Astrocyte (in vitro differentiated cells and primary cell): ENCODE results near the gene AHSP. TPM values are rescaled to one million over a fixed set of nuclear protein-coding genes. Genes with fewer than 3 reads are reported as not detected.
"Not testable (repeated sequence)": the region's sequence is repeated elsewhere in the genome, so short reads cannot be mapped to it uniquely, and the experiment has no call there.

Experiments used
- DNase-seq: peaks from one replicate; pipeline ENCODE4 v3.0.0-alpha.2; 2010; ENCODE audit warnings: low read depth
- FAIRE-seq: peaks from 2 replicates; lab custom pipeline; 2011; peaks lifted over from hg19 to GRCh38; lab: Jason Lieb, UNC
- H2AFZ ChIP-seq: 2 replicates; pipeline ENCODE4 v1.6.0; 2012; ENCODE audit warnings: low read depth, low read length, inconsistent platforms
- H3K27ac ChIP-seq: 2 replicates; pipeline ENCODE4 v1.5.1; 2011; ENCODE audit warnings: low read depth, low read length, inconsistent platforms
- H3K27me3 ChIP-seq: 2 replicates; pipeline ENCODE4 v1.6.0; 2011; ENCODE audit warnings: low read length, inconsistent platforms; ENCODE audit not compliant: insufficient read depth
- H3K36me3 ChIP-seq: 2 replicates; pipeline ENCODE4 v1.5.1; 2011; ENCODE audit warnings: low read length, inconsistent platforms; ENCODE audit not compliant: insufficient read depth
- H3K4me1 ChIP-seq: 2 replicates; pipeline ENCODE4 v1.5.1; 2011; ENCODE audit warnings: low read length, inconsistent platforms; ENCODE audit not compliant: insufficient read depth
- H3K4me2 ChIP-seq: 2 replicates; pipeline ENCODE4 v1.6.0; 2012; ENCODE audit warnings: low read length, inconsistent platforms
- H3K4me3 ChIP-seq: 2 replicates; pipeline ENCODE4 v1.5.1; 2011; ENCODE audit warnings: low read depth, mild to moderate bottlenecking, low read length, inconsistent platforms; ENCODE audit not compliant: insufficient read depth
- H3K79me2 ChIP-seq: 2 replicates; pipeline ENCODE4 v1.6.0; 2012; ENCODE audit warnings: mild to moderate bottlenecking, low read length, inconsistent platforms; ENCODE audit not compliant: insufficient read depth
- H3K9ac ChIP-seq: 2 replicates; pipeline ENCODE4 v1.6.0; 2012; ENCODE audit warnings: mild to moderate bottlenecking, low read length, inconsistent platforms
- H3K9me3 ChIP-seq: 2 replicates; pipeline ENCODE4 v1.5.1; 2012; ENCODE audit warnings: low read depth, mild to moderate bottlenecking, low read length, inconsistent platforms; ENCODE audit not compliant: insufficient read depth
- H4K20me1 ChIP-seq: 2 replicates; pipeline ENCODE4 v1.6.0; 2012; ENCODE audit warnings: low read length, inconsistent platforms; ENCODE audit not compliant: insufficient read depth
- H3K27ac Mint-ChIP-seq: one replicate; pipeline ENCODE4 v1.8.0; 2021; ENCODE audit warnings: mild to moderate bottlenecking, mixed read lengths; ENCODE audit not compliant: unreplicated experiment
- H3K27me3 Mint-ChIP-seq: one replicate; pipeline ENCODE4 v1.8.0; 2021; ENCODE audit warnings: low read depth, mixed read lengths; ENCODE audit not compliant: unreplicated experiment
- H3K36me3 Mint-ChIP-seq: one replicate; pipeline ENCODE4 v1.8.0; 2021; ENCODE audit warnings: low read depth, mixed read lengths; ENCODE audit not compliant: unreplicated experiment
- H3K4me1 Mint-ChIP-seq: one replicate; pipeline ENCODE4 v1.8.0; 2021; ENCODE audit warnings: low read depth, mixed read lengths; ENCODE audit not compliant: unreplicated experiment
- H3K4me3 Mint-ChIP-seq: one replicate; pipeline ENCODE4 v1.8.0; 2021; ENCODE audit warnings: mild to moderate bottlenecking, moderate library complexity, mixed read lengths; ENCODE audit not compliant: unreplicated experiment
- H3K9me3 Mint-ChIP-seq: one replicate; pipeline ENCODE4 v1.8.0; 2021; ENCODE audit warnings: mild to moderate bottlenecking, mixed read lengths; ENCODE audit not compliant: unreplicated experiment
- EZH2 ChIP-seq: IDR thresholded peaks from 2 replicates; pipeline ENCODE4 v1.6.1; 2012; ENCODE audit warnings: mild to moderate bottlenecking, low read length, inconsistent platforms; ENCODE audit not compliant: insufficient read depth
- total RNA-seq: library from RNA; stranded (reverse); gene quantifications from 2 replicates; pipeline ENCODE4 v1.2.1, GENCODE V29; 2021
- TF ChIP-seq, protein P1 (sequence below): IDR thresholded peaks from 2 replicates; pipeline ENCODE4 v1.5.1; 2011; ENCODE audit warnings: low read depth, mild to moderate bottlenecking, inconsistent platforms, low read length, moderate library complexity; ENCODE audit not compliant: insufficient read depth

Gene AHSP
- total RNA-seq, 1 donor from 2014 or later: not detected

DNA sequence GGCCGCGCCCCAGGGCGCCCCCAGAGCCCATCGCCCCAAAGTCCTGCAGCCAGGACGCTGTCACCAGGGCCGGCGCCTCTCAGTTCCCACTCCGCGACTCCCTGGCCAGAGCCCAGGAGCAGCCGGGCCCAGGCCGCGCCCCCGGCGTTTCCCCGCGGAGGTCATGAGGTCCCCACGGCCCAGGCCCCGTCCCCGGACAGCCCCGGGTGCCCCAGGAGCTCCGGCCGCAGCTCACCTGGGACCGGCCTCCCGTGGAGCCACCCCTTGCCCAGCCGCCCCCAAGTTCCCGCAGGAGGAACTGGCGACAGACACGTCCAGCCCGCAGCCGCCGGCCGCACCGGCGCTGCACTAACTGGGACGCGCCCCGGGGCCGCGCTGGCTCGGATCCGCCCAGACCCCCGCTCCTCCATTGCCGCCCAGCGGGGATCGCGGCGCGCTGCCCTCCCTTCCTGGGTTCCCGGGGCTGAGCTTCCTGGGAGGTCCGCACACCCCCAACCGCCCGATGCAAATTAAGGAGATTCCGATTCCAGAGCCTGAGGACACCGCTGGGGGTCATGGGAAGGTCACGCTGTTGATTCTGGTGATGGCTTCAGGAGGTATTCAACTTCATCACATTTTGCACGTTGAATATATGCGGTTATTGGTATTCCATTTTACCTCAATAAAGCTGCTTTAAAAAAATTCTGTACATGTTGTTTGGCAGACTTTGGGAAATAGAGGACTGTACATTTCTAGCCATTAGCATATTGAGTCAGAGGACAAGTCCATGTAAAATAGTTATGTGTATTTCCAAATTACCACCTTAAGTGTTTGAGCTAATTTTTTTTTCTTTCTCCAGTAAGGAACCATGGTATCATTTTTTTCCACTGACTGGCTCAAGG lies 9.9 kb downstream of the AHSP start:
- Mint-ChIP-seq H3K9me3 (peaks cover 20% of the 10 kb centered on the region), H3K27me3 (peaks cover 16% of the 10 kb centered on the region), H3K27ac (no peak overlapping the region), H3K4me3 (no peak overlapping the region), H3K4me1 (no peaks in the 10 kb centered on the region), H3K36me3 (no peaks in the 10 kb centered on the region)
- peak overlapping the region; percentile 10 for H3K4me3 ChIP-seq
- H3K9ac ChIP-seq: no peak overlapping the region
- no peaks in the 10 kb centered on the region for H3K9me3 ChIP-seq
- H2AFZ ChIP-seq: peak overlapping the region; percentile 52
- no peaks in the 10 kb centered on the region for H3K36me3 ChIP-seq
- no peaks in the 10 kb centered on the region for H3K79me2 ChIP-seq
- FAIRE-seq (no peak), DNase-seq (no peak)
- peak overlapping the region; percentile 69 for H3K4me2 ChIP-seq
- H3K27ac ChIP-seq: no peak overlapping the region
- peaks cover 4% of the 10 kb centered on the region for H3K27me3 ChIP-seq
- no peaks in the 10 kb centered on the region for H4K20me1 ChIP-seq
- TF ChIP-seq, protein P1, sequence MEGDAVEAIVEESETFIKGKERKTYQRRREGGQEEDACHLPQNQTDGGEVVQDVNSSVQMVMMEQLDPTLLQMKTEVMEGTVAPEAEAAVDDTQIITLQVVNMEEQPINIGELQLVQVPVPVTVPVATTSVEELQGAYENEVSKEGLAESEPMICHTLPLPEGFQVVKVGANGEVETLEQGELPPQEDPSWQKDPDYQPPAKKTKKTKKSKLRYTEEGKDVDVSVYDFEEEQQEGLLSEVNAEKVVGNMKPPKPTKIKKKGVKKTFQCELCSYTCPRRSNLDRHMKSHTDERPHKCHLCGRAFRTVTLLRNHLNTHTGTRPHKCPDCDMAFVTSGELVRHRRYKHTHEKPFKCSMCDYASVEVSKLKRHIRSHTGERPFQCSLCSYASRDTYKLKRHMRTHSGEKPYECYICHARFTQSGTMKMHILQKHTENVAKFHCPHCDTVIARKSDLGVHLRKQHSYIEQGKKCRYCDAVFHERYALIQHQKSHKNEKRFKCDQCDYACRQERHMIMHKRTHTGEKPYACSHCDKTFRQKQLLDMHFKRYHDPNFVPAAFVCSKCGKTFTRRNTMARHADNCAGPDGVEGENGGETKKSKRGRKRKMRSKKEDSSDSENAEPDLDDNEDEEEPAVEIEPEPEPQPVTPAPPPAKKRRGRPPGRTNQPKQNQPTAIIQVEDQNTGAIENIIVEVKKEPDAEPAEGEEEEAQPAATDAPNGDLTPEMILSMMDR: no peak
- TF ChIP-seq EZH2: peak; percentile 74
- H3K4me1 ChIP-seq: no peaks in the 10 kb centered on the region

DNA sequence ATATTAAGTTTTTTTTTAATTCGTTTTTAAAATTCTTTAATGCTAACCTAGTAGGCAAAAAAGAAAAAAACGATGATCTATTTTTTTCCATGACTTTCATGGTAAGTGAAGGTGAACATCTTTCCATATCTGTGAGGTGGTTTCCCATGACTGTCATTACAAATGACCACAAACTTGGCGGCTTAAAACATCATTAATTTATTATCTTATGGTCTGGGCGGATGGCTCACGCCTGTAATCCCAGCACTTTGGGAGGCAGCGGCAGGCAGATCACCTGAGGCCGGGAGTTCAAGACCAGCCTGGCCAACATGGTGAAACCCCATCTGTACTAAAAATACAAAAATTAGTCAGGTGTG lies 10.5 kb downstream of the AHSP start:
- H3K4me2 ChIP-seq, H3K27me3 ChIP-seq, H4K20me1 ChIP-seq, H3K9me3 ChIP-seq, H3K27ac ChIP-seq, H3K27ac Mint-ChIP-seq, H3K4me3 ChIP-seq, H3K4me1 ChIP-seq, H3K36me3 Mint-ChIP-seq, FAIRE-seq, DNase-seq, H3K36me3 ChIP-seq, H3K9ac ChIP-seq, H3K4me3 Mint-ChIP-seq, H2AFZ ChIP-seq, H3K79me2 ChIP-seq, H3K4me1 Mint-ChIP-seq: not testable (repeated sequence)
- Mint-ChIP-seq H3K27me3 (peaks cover 14% of the 10 kb centered on the region), H3K9me3 (peaks cover 20% of the 10 kb centered on the region)

DNA sequence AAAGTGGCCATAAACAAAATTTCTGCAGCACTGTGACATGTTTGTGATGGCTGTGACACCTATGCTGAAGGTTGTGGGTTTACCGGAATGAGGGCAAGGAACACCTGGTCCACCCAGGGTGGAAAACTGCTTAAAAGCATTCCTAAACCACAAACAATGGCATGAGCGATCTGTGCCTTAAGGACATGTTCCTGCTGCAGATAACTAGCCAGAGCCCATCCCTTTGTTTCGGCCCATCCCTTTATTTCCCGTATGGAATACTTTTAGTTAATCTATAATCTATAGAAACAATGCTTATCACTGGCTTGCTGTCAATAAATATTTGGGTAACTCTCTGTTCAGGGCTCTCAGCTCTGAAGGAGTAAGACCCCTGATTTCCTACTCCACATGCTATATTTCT lies 12.1 kb downstream of the AHSP start:
- Mint-ChIP-seq H3K9me3 (peaks cover 20% of the 10 kb centered on the region), H3K27me3 (peaks cover 11% of the 10 kb centered on the region)
- DNase-seq, H3K36me3 Mint-ChIP-seq, H4K20me1 ChIP-seq, H3K9me3 ChIP-seq, H3K4me3 Mint-ChIP-seq, H3K4me3 ChIP-seq, H3K79me2 ChIP-seq, H3K4me1 ChIP-seq, FAIRE-seq, H3K9ac ChIP-seq, H3K27me3 ChIP-seq, H3K4me2 ChIP-seq, H3K4me1 Mint-ChIP-seq, H3K36me3 ChIP-seq, H2AFZ ChIP-seq, H3K27ac ChIP-seq, H3K27ac Mint-ChIP-seq: not testable (repeated sequence)
